ENCODE data around the gene PYHIN1. TPM values are rescaled to one million over a fixed set of nuclear protein-coding genes. Genes with fewer than 3 reads are reported as not detected.

Gene PYHIN1
- total and polyA plus RNA-seq, 2 experiments from 2014 or later = not detected

DNA sequence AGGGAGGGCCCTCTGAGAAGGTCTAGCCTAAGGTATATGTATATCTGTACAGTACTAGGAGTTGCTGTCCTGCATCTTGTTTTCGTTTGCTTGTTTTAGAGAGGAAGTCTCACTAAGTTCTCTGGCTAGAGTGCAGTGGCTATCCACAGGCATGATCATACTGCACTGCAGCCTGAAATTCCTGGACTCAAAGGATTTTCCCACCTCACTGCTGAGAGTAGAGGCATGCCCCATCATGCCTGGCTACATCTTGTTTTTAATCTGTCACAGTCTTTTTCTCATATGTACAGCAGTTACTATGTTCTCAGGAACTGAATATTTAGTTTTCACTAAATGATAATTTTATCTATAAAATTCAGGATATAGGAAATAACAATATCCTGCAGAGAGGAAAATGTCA lies 15.3 kb upstream of the PYHIN1 start:
- H3K4me1 ChIP-seq (ENCODE audit: insufficient read depth) = no peaks in the 10 kb centered on the region
- H3K27ac ChIP-seq (ENCODE audit: low read depth) = no peak overlapping the region
- Mint-ChIP-seq H3K4me3 (no peak overlapping the region), H3K36me3 (ENCODE audit: low read depth) (peaks cover 15% of the 10 kb centered on the region), H3K27me3 (ENCODE audit: insufficient read depth, low read depth, poor library complexity) (no peaks in the 10 kb centered on the region), H3K4me1 (no peaks in the 10 kb centered on the region), H3K27ac (no peak overlapping the region), H3K9me3 (peaks cover 27% of the 10 kb centered on the region)
- no peaks in the 10 kb centered on the region for H3F3A ChIP-seq (replicated peaks; ENCODE audit: low read depth)
- no peak overlapping the region for H3K4me3 ChIP-seq
- ATAC-seq (no peak), DNase-seq (ENCODE audit: low spot score) (no peak)
- no peaks in the 10 kb centered on the region for H3K27me3 ChIP-seq (ENCODE audit: insufficient read depth)
- H3K79me2 ChIP-seq (replicated peaks; ENCODE audit: insufficient read depth) = no peaks in the 10 kb centered on the region
- no peaks in the 10 kb centered on the region for H3K9me2 ChIP-seq (ENCODE audit: insufficient read depth)
- H2AFZ ChIP-seq = no peak overlapping the region
- no peak for TF ChIP-seq JUNB (IDR thresholded peaks at IDR 0.05; ENCODE audit: unreplicated experiment)
- no peak overlapping the region for H3K4me2 ChIP-seq
- H4K20me1 ChIP-seq (replicated peaks; ENCODE audit: insufficient read depth) = no peaks in the 10 kb centered on the region
- H3K36me3 ChIP-seq (ENCODE audit: insufficient read depth) = no peaks in the 10 kb centered on the region; the same call in 1 of the 2 replicates

DNA sequence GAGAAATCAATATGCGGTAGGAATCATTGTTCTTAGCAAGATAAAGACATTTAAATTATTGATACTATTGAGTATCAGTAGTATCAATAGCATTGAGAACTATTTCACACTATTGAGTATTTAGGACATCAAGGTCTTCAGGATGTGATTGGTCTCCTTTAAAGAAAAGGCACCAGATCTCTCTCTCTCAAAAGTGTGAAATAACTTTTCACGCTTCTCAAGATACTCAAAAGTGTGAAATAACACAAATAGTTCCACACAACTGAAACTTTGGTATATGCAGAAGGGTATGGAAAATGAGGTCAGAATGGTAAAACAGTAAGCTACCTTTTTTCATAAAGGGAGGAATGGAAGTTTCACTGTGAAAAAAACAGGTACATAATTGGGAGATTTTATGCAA lies 6.7 kb upstream of the PYHIN1 start:
- Histone ChIP-seq H3K36me3 (ENCODE audit: insufficient read depth) (peaks cover 4% of the 10 kb centered on the region; the same call in 1 of the 2 replicates), H2AFZ (no peak overlapping the region), H3K27me3 (ENCODE audit: insufficient read depth) (no peaks in the 10 kb centered on the region), H3K4me2 (no peak overlapping the region), H3K4me3 (no peak overlapping the region), H3K4me1 (ENCODE audit: insufficient read depth) (no peaks in the 10 kb centered on the region), H4K20me1 (replicated peaks; ENCODE audit: insufficient read depth) (no peaks in the 10 kb centered on the region), H3K9me2 (ENCODE audit: insufficient read depth) (0 out of 2 replicates have a peak, but pooled peaks cover 3% of the 10 kb centered on the region), H3K27ac (ENCODE audit: low read depth) (no peak overlapping the region), H3F3A (replicated peaks; ENCODE audit: low read depth) (no peaks in the 10 kb centered on the region), H3K79me2 (replicated peaks; ENCODE audit: insufficient read depth) (no peaks in the 10 kb centered on the region)
- DNase-seq (ENCODE audit: low spot score) (no peak), ATAC-seq (no peak)
- H3K27ac Mint-ChIP-seq = no peak overlapping the region
- peaks cover 3% of the 10 kb centered on the region for H3K27me3 Mint-ChIP-seq (ENCODE audit: insufficient read depth, low read depth, poor library complexity)
- no peak overlapping the region for H3K4me3 Mint-ChIP-seq
- H3K4me1 Mint-ChIP-seq = no peaks in the 10 kb centered on the region
- peaks cover 19% of the 10 kb centered on the region for H3K36me3 Mint-ChIP-seq (ENCODE audit: low read depth)
- peaks cover 38% of the 10 kb centered on the region for H3K9me3 Mint-ChIP-seq
- TF ChIP-seq EZH2 (IDR thresholded peaks at IDR 0.05; ENCODE audit: low read depth, unreplicated experiment) = no peak
- TF ChIP-seq, protein P1, sequence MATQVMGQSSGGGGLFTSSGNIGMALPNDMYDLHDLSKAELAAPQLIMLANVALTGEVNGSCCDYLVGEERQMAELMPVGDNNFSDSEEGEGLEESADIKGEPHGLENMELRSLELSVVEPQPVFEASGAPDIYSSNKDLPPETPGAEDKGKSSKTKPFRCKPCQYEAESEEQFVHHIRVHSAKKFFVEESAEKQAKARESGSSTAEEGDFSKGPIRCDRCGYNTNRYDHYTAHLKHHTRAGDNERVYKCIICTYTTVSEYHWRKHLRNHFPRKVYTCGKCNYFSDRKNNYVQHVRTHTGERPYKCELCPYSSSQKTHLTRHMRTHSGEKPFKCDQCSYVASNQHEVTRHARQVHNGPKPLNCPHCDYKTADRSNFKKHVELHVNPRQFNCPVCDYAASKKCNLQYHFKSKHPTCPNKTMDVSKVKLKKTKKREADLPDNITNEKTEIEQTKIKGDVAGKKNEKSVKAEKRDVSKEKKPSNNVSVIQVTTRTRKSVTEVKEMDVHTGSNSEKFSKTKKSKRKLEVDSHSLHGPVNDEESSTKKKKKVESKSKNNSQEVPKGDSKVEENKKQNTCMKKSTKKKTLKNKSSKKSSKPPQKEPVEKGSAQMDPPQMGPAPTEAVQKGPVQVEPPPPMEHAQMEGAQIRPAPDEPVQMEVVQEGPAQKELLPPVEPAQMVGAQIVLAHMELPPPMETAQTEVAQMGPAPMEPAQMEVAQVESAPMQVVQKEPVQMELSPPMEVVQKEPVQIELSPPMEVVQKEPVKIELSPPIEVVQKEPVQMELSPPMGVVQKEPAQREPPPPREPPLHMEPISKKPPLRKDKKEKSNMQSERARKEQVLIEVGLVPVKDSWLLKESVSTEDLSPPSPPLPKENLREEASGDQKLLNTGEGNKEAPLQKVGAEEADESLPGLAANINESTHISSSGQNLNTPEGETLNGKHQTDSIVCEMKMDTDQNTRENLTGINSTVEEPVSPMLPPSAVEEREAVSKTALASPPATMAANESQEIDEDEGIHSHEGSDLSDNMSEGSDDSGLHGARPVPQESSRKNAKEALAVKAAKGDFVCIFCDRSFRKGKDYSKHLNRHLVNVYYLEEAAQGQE (IDR thresholded peaks at IDR 0.05; ENCODE audit: unreplicated experiment) = no peak
- no peak for TF ChIP-seq ZNF331 (CRISPR knock-in tag; IDR thresholded peaks at IDR 0.05; ENCODE audit: low read depth)
- no peak for TF ChIP-seq CREB1 (CRISPR knock-in tag; IDR thresholded peaks at IDR 0.05; ENCODE audit: low read depth)
- TF ChIP-seq JUNB (IDR thresholded peaks at IDR 0.05; ENCODE audit: unreplicated experiment) = no peak
- TF ChIP-seq, protein P2, sequence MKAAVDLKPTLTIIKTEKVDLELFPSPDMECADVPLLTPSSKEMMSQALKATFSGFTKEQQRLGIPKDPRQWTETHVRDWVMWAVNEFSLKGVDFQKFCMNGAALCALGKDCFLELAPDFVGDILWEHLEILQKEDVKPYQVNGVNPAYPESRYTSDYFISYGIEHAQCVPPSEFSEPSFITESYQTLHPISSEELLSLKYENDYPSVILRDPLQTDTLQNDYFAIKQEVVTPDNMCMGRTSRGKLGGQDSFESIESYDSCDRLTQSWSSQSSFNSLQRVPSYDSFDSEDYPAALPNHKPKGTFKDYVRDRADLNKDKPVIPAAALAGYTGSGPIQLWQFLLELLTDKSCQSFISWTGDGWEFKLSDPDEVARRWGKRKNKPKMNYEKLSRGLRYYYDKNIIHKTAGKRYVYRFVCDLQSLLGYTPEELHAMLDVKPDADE (IDR thresholded peaks at IDR 0.05) = no peak
- TF ChIP-seq STAT1 (IDR thresholded peaks at IDR 0.05; ENCODE audit: unreplicated experiment) = no peak
- TF ChIP-seq POLR2AphosphoS5 (IDR thresholded peaks at IDR 0.05; ENCODE audit: low read depth) = no peak
- no peak for TF ChIP-seq ZNF114 (CRISPR knock-in tag; IDR thresholded peaks at IDR 0.05)
- TF ChIP-seq, protein P3, sequence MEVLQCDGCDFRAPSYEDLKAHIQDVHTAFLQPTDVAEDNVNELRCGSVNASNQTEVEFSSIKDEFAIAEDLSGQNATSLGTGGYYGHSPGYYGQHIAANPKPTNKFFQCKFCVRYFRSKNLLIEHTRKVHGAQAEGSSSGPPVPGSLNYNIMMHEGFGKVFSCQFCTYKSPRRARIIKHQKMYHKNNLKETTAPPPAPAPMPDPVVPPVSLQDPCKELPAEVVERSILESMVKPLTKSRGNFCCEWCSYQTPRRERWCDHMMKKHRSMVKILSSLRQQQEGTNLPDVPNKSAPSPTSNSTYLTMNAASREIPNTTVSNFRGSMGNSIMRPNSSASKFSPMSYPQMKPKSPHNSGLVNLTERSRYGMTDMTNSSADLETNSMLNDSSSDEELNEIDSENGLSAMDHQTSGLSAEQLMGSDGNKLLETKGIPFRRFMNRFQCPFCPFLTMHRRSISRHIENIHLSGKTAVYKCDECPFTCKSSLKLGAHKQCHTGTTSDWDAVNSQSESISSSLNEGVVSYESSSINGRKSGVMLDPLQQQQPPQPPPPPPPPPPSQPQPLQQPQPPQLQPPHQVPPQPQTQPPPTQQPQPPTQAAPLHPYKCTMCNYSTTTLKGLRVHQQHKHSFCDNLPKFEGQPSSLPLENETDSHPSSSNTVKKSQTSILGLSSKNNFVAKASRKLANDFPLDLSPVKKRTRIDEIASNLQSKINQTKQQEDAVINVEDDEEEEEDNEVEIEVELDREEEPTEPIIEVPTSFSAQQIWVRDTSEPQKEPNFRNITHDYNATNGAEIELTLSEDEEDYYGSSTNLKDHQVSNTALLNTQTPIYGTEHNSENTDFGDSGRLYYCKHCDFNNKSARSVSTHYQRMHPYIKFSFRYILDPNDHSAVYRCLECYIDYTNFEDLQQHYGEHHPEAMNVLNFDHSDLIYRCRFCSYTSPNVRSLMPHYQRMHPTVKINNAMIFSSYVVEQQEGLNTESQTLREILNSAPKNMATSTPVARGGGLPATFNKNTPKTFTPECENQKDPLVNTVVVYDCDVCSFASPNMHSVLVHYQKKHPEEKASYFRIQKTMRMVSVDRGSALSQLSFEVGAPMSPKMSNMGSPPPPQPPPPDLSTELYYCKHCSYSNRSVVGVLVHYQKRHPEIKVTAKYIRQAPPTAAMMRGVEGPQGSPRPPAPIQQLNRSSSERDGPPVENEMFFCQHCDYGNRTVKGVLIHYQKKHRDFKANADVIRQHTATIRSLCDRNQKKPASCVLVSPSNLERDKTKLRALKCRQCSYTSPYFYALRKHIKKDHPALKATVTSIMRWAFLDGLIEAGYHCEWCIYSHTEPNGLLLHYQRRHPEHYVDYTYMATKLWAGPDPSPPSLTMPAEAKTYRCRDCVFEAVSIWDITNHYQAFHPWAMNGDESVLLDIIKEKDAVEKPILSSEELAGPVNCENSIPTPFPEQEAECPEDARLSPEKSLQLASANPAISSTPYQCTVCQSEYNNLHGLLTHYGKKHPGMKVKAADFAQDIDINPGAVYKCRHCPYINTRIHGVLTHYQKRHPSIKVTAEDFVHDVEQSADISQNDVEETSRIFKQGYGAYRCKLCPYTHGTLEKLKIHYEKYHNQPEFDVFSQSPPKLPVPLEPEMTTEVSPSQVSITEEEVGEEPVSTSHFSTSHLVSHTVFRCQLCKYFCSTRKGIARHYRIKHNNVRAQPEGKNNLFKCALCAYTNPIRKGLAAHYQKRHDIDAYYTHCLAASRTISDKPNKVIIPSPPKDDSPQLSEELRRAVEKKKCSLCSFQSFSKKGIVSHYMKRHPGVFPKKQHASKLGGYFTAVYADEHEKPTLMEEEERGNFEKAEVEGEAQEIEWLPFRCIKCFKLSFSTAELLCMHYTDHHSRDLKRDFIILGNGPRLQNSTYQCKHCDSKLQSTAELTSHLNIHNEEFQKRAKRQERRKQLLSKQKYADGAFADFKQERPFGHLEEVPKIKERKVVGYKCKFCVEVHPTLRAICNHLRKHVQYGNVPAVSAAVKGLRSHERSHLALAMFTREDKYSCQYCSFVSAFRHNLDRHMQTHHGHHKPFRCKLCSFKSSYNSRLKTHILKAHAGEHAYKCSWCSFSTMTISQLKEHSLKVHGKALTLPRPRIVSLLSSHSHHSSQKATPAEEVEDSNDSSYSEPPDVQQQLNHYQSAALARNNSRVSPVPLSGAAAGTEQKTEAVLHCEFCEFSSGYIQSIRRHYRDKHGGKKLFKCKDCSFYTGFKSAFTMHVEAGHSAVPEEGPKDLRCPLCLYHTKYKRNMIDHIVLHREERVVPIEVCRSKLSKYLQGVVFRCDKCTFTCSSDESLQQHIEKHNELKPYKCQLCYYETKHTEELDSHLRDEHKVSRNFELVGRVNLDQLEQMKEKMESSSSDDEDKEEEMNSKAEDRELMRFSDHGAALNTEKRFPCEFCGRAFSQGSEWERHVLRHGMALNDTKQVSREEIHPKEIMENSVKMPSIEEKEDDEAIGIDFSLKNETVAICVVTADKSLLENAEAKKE (CRISPR knock-in tag; IDR thresholded peaks at IDR 0.05) = no peak
- no peak for TF ChIP-seq EZH2phosphoT487 (IDR thresholded peaks at IDR 0.05; ENCODE audit: unreplicated experiment)
- no peak for TF ChIP-seq NANOG (IDR thresholded peaks at IDR 0.05; ENCODE audit: borderline replicate concordance)
